K562 (cell line): Measurements from ENCODE around the gene EPHA1. TPM values are rescaled to one million over a fixed set of nuclear protein-coding genes. Genes with fewer than 3 reads are reported as not detected.

Source experiments
- CEBPB ChIP-seq: fragments of 450-650 bp; IDR thresholded peaks from 2 replicates; pipeline ENCODE4 v1.6.1; 2016; ENCODE audit warnings: missing genetic modification characterization, missing compliant biosample characterization
- CREB1 ChIP-seq, 2 experiments: sonication (generic) in 1 of 2; formaldehyde crosslinking in 1 of 2; IDR thresholded peaks; 2 replicates each; pipeline versions ENCODE4 v1.6.1 to v1.8.0; 2012 to 2022; ENCODE audit warnings: inconsistent platforms in 1 of 2, mild to moderate bottlenecking in 1 of 2, missing genetic modification reagents in 1 of 2, moderate library complexity in 1 of 2
- MAZ ChIP-seq, 2 experiments: fragments of 450-650 bp in 1 of 2; sonication (generic) in 1 of 2; formaldehyde crosslinking; IDR thresholded peaks in 1 of 2; conservative IDR thresholded peaks in 1 of 2; 2 replicates each; pipeline versions ENCODE4 v1.4.0 to v1.5.0; 2020; ENCODE audit warnings: mild to moderate bottlenecking in 1 of 2, missing genetic modification reagents in 1 of 2
- polyA plus RNA-seq, 8 experiments: library from polyadenylated mRNA; depleted of rRNA in 4 of 8; stranded (reverse) in 5 of 8; unstranded in 3 of 8; fragments of >200 nt; fragmentation: Nextera tagmentation in 2 of 8; fragmentation: Illumina TruSeq in 1 of 8; extraction: Ambion mirVana in 2 of 8; extraction: Trizol in 1 of 8; gene quantifications; 2 replicates each; pipeline versions ENCODE4 v1.2.1 to v1.2.3, GENCODE V29; 2011 to 2014; ENCODE audit warnings: inconsistent platforms in 1 of 8, missing spikeins in 1 of 8
- total RNA-seq, 7 experiments: library from RNA; depleted of rRNA in 6 of 7; stranded (reverse); fragments of >200 nt in 6 of 7; fragmentation: Illumina TruSeq in 2 of 7; extraction: Trizol in 2 of 7; gene quantifications; 2 replicates each; pipeline versions ENCODE4 v1.2.1 to v1.2.3, GENCODE V29; 2011 to 2021; ENCODE audit warnings: low replicate concordance in 1 of 7
- TF ChIP-seq, protein P1 (sequence below): sonication (generic); formaldehyde crosslinking; IDR thresholded peaks from 2 replicates; pipeline ENCODE4 v1.8.1; 2023; ENCODE audit warnings: missing genetic modification reagents, mild to moderate bottlenecking, borderline replicate concordance
- TF ChIP-seq, protein P2 (sequence below): fragments of 450-650 bp; IDR thresholded peaks from 2 replicates; pipeline ENCODE4 v1.6.1; 2016

EPHA1 gene
- total and polyA plus RNA-seq, 9 of the 15 experiments (the other 6 are each of a cell fraction or from before 2014, with no cell fraction given): 0.22 to 0.57 (median 0.32) TPM; not detected in 6

DNA sequence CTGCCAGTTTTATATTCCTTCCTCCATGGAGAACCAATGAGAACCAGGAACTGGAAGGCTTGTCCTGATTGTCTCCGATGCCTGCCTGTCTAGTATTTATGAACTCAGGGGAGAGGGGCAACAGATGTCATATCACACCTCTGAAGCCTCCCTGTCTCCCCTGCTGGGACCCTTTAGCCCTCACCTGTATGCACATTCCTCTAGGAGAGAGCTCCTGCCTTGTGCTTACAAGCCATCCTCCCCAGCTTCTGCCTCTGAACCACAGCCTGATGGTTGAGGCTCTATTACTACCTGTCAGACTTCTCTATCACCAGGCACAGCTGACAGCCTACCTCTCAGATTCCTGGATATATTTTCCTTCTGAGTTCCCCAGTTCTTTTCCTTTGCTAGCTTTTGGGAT is 40.3 kb downstream of the EPHA1 start (continued):
- TF ChIP-seq, protein P1, sequence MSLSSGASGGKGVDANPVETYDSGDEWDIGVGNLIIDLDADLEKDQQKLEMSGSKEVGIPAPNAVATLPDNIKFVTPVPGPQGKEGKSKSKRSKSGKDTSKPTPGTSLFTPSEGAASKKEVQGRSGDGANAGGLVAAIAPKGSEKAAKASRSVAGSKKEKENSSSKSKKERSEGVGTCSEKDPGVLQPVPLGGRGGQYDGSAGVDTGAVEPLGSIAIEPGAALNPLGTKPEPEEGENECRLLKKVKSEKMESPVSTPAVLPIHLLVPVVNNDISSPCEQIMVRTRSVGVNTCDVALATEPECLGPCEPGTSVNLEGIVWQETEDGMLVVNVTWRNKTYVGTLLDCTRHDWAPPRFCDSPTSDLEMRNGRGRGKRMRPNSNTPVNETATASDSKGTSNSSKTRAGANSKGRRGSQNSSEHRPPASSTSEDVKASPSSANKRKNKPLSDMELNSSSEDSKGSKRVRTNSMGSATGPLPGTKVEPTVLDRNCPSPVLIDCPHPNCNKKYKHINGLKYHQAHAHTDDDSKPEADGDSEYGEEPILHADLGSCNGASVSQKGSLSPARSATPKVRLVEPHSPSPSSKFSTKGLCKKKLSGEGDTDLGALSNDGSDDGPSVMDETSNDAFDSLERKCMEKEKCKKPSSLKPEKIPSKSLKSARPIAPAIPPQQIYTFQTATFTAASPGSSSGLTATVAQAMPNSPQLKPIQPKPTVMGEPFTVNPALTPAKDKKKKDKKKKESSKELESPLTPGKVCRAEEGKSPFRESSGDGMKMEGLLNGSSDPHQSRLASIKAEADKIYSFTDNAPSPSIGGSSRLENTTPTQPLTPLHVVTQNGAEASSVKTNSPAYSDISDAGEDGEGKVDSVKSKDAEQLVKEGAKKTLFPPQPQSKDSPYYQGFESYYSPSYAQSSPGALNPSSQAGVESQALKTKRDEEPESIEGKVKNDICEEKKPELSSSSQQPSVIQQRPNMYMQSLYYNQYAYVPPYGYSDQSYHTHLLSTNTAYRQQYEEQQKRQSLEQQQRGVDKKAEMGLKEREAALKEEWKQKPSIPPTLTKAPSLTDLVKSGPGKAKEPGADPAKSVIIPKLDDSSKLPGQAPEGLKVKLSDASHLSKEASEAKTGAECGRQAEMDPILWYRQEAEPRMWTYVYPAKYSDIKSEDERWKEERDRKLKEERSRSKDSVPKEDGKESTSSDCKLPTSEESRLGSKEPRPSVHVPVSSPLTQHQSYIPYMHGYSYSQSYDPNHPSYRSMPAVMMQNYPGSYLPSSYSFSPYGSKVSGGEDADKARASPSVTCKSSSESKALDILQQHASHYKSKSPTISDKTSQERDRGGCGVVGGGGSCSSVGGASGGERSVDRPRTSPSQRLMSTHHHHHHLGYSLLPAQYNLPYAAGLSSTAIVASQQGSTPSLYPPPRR (CRISPR knock-in tag): no peak
- TF ChIP-seq, protein P2, sequence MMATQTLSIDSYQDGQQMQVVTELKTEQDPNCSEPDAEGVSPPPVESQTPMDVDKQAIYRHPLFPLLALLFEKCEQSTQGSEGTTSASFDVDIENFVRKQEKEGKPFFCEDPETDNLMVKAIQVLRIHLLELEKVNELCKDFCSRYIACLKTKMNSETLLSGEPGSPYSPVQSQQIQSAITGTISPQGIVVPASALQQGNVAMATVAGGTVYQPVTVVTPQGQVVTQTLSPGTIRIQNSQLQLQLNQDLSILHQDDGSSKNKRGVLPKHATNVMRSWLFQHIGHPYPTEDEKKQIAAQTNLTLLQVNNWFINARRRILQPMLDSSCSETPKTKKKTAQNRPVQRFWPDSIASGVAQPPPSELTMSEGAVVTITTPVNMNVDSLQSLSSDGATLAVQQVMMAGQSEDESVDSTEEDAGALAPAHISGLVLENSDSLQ: no peak
- TF ChIP-seq CREB1 (IDR thresholded peaks at IDR 0.05) (no peak), CREB1 (CRISPR knock-in tag; IDR thresholded peaks at IDR 0.05) (no peak), MAZ (CRISPR knock-in tag; conservative IDR thresholded peaks at IDR 0.05 in 1 of 2, IDR thresholded peaks at IDR 0.05 in 1 of 2) (no peak), CEBPB (no peak)
